Left ventricle myocardium inferior (tissue), 1 donor: Measurements from ENCODE around the gene VPS4B. TPM values are rescaled to one million over a fixed set of nuclear protein-coding genes. Genes with fewer than 3 reads are reported as not detected.

ENCODE experiments used
- DNase-seq: peaks from one replicate; pipeline ENCODE4 v3.0.0-alpha.2; 2020
- H3K27ac ChIP-seq: fragments of 200-600 bp; replicated peaks from 2 replicates; pipeline ENCODE4 v1.8.0; 2021
- H3K27me3 ChIP-seq: fragments of 200-600 bp; 2 replicates; pipeline ENCODE4 v1.8.0; 2021; ENCODE audit warnings: low read depth
- H3K36me3 ChIP-seq: fragments of 200-600 bp; 2 replicates; pipeline ENCODE4 v1.8.0; 2021
- H3K4me1 ChIP-seq: fragments of 200-600 bp; 2 replicates; pipeline ENCODE4 v1.8.0; 2021
- H3K4me3 ChIP-seq: fragments of 200-600 bp; 2 replicates; pipeline ENCODE4 v1.8.0; 2021; ENCODE audit warnings: mild to moderate bottlenecking, moderate library complexity
- H3K9me3 ChIP-seq: fragments of 200-600 bp; replicated peaks from 2 replicates; pipeline ENCODE4 v1.8.0; 2021
- CTCF ChIP-seq: fragments of 200-600 bp; IDR thresholded peaks from 2 replicates; pipeline ENCODE4 v1.8.0; 2021; ENCODE audit warnings: antibody characterized with exemption, mild to moderate bottlenecking, borderline replicate concordance
- intact Hi-C: fragments of 100-400 bp; cut with micrococcal nuclease; formaldehyde crosslinking; loops from one replicate; pipeline ENCODE4 v1.11.0; 2022
- total RNA-seq: library from RNA; stranded (reverse); fragmentation: NEBNext Ultra II Directional; extraction: Animal tissue kit (Norgen Biotek cat#: 25700); gene quantifications from one replicate; pipeline ENCODE4 v1.2.1, GENCODE V29; 2021
- donor health status: DM: no; HTN: yes; CAD: no; lungs with severe emphysema.

The VPS4B gene
- total RNA-seq, 1 donor from 2014 or later = 16.7 TPM

GRCh38 chr18:63412953-63413352, 9.3 kb downstream of the VPS4B start:
- no peak overlapping the region for H3K27ac ChIP-seq
- H3K4me1 ChIP-seq = peaks cover 19% of the 10 kb centered on the region
- no peaks in the 10 kb centered on the region for H3K9me3 ChIP-seq
- no peak for DNase-seq
- H3K4me3 ChIP-seq = no peak overlapping the region
- intact Hi-C loops = no loop called here
- peaks cover 76% of the 10 kb centered on the region for H3K36me3 ChIP-seq
- no peaks in the 10 kb centered on the region for H3K27me3 ChIP-seq
- no peak for TF ChIP-seq CTCF

DNA sequence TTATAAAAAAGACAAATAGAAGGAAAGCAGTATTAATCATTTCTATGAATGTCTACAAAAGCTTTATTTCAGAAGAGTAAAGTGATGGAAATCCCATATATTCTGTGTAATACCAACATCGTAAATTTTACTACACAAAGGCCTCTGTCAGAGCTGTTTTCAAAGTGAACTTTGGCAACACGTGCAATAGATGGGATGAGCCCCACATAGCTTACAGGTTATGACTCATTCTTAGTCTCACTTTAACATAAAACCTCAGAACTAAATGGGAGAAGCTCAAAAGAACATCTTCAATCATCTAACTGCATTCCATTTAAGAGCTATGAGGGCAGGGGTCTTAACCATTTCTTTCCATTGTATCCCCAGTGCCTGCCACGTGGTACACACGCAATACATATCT, 11.5 kb downstream of the VPS4B start:
- no peak for DNase-seq
- Histone ChIP-seq H3K36me3 (peaks cover 71% of the 10 kb centered on the region), H3K9me3 (no peaks in the 10 kb centered on the region), H3K27ac (no peak overlapping the region), H3K4me3 (no peak overlapping the region), H3K4me1 (peaks cover 25% of the 10 kb centered on the region), H3K27me3 (no peaks in the 10 kb centered on the region)
- intact Hi-C loops = no loop called here
- TF ChIP-seq CTCF = no peak

DNA sequence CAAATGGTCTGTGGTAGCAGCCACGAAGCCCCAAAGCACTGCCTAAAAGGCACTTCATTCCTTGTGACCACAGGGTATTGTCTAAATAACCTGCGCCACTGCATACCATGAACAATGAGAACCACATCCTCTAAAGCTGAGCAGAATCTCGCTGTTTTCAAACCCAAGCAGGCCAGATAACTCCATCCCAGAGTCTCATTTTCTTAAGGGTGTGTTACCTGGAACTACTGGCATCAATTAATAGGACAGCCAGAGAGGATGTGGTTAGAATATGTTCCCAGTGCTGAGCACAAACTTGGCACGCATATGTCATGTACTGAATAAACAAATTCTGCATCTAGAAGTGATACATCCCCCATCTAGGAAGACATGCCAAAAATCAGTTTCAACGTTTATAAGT, 13.0 kb downstream of the VPS4B start:
- intact Hi-C loops = no loop called here
- no peaks in the 10 kb centered on the region for H3K27me3 ChIP-seq
- peaks cover 66% of the 10 kb centered on the region for H3K36me3 ChIP-seq
- H3K9me3 ChIP-seq = no peaks in the 10 kb centered on the region
- no peak overlapping the region for H3K4me3 ChIP-seq
- no peak for DNase-seq
- no peak for TF ChIP-seq CTCF
- H3K27ac ChIP-seq = no peak overlapping the region
- H3K4me1 ChIP-seq = peaks cover 37% of the 10 kb centered on the region

- intact Hi-C loops = no loop called here
- no peak for TF ChIP-seq CTCF
- Histone ChIP-seq H3K36me3 (peaks cover 68% of the 10 kb centered on the region), H3K27me3 (no peaks in the 10 kb centered on the region), H3K4me3 (no peak overlapping the region), H3K9me3 (no peaks in the 10 kb centered on the region), H3K4me1 (peaks cover 41% of the 10 kb centered on the region), H3K27ac (no peak overlapping the region)
- DNase-seq = no peak
Measured at GRCh38 chr18:63407734-63408133, 14.5 kb downstream of the VPS4B start.

- H3K4me1 ChIP-seq = peaks cover 50% of the 10 kb centered on the region
- H3K27me3 ChIP-seq = no peaks in the 10 kb centered on the region
- intact Hi-C loops = no loop called here
- H3K9me3 ChIP-seq = no peaks in the 10 kb centered on the region
- H3K27ac ChIP-seq = peak overlapping the region; percentile 42
- DNase-seq = peak; percentile 23
- H3K4me3 ChIP-seq = no peak overlapping the region
- no peak for TF ChIP-seq CTCF
- peaks cover 79% of the 10 kb centered on the region for H3K36me3 ChIP-seq
Measured at GRCh38 chr18:63405986-63406385, 16.3 kb downstream of the VPS4B start.
